HL-60 (cell line): Measurements from ENCODE around the gene PDZD4.

Experiments
- CTCF ChIP-seq: IDR thresholded peaks from one replicate; pipeline ENCODE4 v1.5.1; 2011; ENCODE audit warnings: low read length, control low read depth, inconsistent platforms; ENCODE audit not compliant: insufficient read depth
- POLR2AphosphoS5 ChIP-seq: IDR thresholded peaks from 2 replicates; pipeline ENCODE4 v1.6.1; 2012; ENCODE audit warnings: low read depth

GRCh38 chrX:153765138-153766079, 64.9 kb downstream of the PDZD4 start:
- TF ChIP-seq CTCF (no peak), POLR2AphosphoS5 (no peak)
